PC-9 (cell line): ENCODE measurements around the gene CIAO2A.

ENCODE experiments used
- CTCF ChIP-seq: fragments of 200-600 bp; sonication (generic); conservative IDR thresholded peaks from 2 replicates; pipeline ENCODE4 v1.6.1; 2017; ENCODE audit warnings: mixed run types, antibody characterized with exemption, mild to moderate bottlenecking, moderate library complexity
- EZH2 ChIP-seq: fragments of 200-600 bp; sonication (generic); IDR thresholded peaks from 2 replicates; pipeline ENCODE4 v1.8.0; 2017; ENCODE audit warnings: antibody characterized with exemption, low read depth

GRCh38 chr15:64117759-64118487 is 24.3 kb upstream of the CIAO2A start:
- no peak for TF ChIP-seq CTCF
- TF ChIP-seq EZH2: no peak
